Right hindlimb (tissue), 1 donor: ENCODE measurements around the gene DTX3.
"Not testable (repeated sequence)": the region's sequence is repeated elsewhere in the genome, so short reads cannot be mapped to it uniquely, and the experiment has no call there.

Source experiments
- DNase-seq: peaks from one replicate; pipeline ENCODE4 v3.0.0-alpha.2; 2018

DTX3 gene

DNA sequence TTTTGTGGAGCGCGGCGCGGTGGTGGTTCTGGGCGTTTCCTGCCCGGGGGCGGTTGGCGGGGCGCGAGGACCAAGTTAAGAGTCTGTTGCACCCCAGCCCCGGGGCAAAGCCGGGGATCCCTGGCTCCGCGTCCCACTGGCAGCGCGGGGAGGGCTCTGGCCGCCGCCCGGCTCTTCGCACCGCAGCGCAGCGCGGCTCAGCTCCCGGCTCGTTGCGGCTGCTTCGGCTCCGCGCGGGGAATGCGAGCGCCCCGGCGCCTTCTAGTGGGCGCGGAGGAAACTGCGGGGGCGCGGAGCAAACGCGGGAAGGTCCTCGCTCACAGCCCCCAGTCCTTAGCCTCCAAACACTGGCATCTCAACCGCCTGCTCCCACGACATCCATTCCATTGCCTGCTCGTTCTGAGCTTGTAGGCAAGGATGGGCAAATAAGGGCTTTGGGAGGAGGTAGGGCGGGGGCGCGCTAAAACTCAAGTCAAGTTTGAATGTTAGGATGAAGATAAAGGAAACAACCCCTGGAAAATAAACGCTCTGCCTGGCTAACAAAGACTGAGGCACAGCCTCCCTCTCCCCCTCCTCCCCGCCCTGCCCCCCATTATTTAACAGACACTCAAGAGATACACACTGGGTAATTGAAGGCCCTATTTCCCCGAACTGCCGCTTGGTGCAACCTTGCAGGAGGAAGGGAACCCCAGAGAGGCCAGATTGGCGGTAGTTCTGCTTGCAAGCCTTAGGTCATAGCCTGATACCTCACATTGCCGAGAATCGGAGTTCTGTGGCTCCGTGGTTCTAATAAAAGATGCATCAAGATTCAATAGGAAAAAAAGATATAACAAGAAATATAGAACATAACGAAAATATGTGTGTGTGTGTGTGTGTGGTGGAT is 28.6 kb downstream of the DTX3 start, which contains the start of gene B4GALNT1:
B4GALNT1 (minus strand) TSS at position 244 of the 883 bp plus-strand sequence. CDS start 1,069 bp downstream, outside the sequence.
- DNase-seq = peak; percentile 64

DNA sequence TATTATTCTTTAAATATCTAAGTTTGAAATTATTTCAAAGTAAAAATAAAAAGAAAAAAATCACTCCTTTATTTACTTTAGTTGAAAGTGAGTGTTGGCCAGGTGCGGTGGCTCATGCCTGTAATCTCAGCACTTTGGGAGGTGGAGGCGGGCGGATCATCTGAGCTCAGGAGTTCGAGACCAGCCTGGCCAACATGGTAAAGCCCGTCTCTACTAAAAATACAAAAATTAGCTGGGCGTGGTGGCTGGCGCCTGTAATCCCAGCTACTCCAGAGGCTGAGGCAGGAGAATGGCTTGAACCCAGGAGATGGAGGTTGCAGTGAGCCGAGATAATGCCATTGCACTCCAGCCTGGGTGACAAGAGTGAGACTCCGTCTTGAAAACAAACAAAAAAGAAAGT is 32.1 kb downstream of the DTX3 start:
- not testable (repeated sequence) for DNase-seq

DNA sequence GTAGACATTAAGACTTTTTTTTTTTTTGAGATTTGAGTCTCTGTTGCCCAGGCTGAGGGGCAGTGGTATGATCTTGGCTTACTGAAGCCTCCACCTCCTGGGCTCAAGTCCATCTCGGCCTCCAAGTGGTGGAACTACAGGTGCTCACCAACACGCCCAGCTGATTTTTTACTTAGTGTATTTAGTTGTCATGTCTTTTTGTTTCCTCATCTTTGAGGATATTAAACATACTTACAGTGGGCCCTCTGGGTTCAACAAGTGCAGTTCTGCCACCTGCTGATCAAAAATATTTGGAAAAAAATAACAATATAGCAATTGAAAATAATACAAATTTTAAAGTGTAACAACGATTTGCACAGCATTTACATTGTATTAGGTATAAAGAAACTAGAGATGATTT is 32.7 kb downstream of the DTX3 start:
- DNase-seq = no peak

DNA sequence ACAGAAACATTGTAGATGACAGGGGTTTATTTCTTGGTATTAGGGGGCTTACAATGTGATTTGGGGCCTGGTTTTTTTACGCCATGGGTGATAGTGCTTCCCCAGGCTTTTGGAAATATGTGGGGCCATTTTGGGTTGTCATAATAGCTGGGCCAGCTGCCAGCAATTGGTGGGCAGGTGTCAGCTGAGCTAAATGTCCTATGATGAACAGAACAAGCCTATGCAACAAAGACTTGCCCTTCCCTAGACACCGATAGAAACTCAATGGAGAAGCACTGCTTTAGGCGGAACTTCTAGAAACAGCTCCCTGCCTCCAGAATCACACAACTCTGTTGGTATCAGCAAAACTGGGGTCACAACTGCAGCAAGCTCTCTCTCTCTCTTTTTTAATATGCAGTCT is 33.5 kb downstream of the DTX3 start:
- no peak for DNase-seq

DNA sequence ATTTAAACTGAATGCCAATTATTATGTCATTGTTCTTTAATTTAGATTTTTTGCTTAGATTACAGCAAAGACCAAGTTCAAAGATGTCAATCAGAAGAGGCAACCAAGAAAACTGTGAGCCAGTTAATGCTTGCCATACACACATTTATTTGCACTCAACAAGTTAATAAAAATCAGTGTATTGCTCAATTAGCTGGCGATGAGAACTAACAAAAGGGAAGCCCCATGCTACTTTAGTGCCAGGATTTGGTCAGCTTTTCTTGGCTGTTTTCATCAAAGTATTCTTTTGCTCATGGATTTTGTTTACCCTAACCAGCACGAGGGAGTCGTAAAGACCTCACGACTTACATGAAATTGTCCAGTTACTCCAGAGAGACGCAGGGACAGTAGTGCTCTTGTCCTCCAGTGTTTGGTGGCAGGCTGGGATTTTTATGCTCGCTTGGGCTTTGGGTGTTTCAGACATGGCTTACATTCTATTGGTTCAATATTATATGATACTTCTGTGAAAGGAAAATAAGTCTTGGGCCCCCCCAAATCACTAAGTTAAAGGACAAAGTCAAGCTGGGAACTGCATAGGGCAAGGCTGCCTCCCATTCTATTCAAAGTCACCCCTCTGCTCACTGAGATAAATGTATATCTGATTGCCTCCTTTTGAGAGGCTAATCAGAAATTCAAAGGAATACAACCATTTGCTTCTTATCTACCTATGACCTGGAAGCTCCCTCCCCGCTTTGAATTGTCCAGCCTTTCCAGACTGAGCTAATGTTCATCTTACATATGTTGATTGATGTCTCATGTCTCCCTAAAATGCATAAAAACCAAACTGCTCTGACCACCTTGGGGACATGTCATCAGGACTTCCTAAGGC is 35.8 kb downstream of the DTX3 start:
- no peak for DNase-seq

DNA sequence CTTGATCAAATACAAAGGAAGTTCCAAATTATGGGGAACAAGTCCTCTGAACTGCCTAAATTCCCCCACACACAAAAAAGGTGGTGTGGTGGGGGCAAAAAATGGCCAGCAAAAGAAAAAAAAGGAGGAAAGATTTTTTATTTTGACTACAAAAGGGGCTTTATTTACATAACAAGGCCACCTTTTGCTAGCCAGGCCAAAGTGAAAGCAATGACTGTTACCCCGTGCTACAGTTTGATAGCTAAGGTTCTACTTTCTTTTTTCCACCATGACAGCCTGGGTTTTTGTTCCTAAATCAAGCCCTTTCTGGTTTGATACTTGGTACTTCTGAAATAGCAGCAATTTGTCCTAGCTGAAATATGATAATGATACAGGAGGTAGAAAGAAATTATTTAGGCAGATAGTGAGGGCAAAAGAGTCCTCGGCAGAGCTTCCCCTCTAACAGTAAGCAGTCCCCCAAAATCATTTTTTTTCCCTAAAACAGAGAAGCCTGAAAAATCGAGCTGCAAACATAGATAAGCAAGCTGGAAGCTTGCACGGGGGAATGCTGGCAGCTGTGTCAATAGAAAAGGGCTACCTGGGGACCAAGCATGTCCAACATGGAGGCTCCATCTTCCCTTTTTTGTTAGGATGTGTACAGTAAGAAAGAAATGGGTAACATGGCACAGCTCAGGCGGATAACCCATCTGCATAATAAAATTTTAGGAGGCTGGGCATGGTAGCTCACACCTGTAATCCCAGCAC is 37.2 kb downstream of the DTX3 start:
- DNase-seq = no peak

DNA sequence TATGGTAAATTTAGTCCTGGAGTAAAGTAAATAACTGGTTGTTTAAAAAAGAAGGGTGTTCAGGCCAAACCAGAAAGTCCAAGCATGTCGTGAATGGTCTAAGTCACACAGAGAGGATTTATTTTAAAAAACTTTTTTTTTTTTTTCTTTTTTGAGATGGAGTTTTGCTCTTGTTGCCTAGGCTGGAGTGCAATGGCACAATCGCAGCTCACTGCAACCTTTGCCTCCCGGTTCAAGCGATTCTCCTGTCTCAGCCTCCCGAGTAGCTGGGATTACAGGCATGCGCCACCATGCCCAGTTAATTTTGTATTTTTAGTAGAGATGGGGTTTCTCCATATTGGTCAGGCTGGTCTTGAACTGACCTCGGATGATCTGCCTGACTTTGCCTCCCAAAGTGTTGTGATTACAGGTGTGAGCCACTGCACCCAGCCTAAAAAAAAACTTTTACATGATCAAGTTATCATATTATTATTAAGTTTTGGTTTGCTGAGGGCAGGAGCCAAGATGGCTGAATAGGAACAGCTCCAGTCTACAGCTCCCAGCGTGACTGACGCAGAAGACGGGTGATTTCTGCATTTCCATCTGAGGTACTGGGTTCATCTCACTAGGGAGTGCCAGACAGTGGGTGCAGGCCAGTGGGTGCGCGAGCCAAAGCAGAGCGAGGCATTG is 41.5 kb downstream of the DTX3 start:
- not testable (repeated sequence) for DNase-seq

DNA sequence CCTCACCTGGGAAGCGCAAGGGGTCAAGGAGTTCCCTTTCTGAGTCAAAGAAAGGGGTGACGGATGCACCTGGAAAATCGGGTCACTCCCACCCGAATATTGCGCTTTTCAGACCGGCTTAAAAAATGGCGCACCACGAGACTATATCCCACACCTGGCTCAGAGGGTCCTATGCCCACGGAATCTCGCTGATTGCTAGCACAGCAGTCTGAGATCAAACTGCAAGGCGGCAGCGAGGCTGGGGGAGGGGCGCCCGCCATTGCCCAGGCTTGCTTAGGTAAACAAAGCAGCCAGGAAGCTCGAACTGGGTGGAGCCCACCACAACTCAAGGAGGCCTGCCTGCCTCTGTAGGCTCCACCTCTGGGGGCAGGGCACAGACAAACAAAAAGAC is 42.0 kb downstream of the DTX3 start:
- DNase-seq = not testable (repeated sequence)

DNA sequence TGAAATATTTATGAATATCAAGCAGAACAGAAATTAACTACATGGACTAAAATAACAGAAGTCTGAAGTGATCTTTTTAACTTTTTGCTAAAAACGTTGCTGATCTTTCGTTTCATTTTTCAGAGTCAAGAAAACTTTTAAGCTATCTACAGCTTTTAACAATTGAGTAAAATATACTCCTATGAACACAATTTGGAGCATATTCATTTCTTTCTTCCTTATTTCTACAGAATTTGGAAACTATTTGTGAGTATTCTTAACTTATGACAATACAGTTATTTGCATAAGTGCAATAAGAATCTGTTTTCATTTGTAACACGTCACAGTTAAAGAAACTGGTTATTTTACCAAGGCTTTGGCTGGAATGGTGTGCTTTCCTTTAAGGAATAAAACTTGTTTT is 49.4 kb downstream of the DTX3 start:
- DNase-seq = no peak

DNA sequence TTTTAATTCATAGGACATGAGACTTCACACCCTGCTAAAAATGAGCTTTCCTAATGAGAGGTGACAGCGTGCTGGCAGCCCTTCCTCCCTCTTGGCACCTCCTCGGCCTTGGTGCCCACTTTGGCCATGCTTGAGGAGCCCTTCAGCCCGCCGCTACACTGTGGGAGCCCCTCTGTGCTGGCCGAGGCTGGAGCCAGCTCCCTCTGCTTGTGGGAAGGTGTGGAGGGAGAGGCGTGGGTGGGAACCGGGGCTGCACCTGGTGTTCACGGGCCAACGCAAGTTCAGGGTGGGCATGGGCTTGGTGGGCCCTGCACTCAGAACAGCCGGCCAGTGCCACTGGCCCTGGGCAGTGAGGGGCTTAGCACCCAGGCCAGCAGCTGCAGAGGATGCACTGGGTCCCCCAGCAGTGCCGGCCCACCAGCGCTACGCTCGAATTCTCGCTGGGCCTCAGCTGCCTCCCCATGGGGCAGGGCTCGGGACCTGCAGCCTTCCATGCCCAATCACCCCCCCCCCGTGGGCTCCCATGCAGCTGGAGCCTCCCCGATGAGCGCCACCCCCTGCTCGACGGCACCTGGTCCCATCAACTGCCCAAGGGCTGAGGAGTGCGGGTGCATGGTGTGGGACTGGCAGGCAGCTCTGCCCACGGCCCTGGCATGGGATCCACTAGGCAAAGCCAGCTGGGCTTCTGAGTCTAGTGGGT is 51.1 kb downstream of the DTX3 start:
- no peak for DNase-seq

DNA sequence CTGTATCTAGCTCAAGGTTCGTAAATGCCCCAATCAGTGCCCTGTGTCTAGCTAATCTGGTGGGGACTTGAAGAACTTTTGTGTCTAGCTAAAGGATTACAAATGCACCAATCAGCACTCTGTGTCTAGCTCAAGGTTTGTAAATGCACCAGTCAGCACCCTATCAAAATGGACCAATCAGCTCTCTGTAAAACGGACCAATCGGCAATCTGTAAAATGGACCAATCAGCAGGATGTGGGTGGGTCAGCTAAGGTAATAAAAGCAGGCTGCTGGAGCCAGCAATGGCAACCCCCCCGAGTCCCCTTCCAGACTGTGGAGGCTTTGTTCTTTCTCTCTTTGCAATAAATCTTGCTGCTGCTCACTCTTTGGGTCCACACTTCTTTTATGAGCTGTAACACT is 51.8 kb downstream of the DTX3 start:
- DNase-seq = not testable (repeated sequence)

DNA sequence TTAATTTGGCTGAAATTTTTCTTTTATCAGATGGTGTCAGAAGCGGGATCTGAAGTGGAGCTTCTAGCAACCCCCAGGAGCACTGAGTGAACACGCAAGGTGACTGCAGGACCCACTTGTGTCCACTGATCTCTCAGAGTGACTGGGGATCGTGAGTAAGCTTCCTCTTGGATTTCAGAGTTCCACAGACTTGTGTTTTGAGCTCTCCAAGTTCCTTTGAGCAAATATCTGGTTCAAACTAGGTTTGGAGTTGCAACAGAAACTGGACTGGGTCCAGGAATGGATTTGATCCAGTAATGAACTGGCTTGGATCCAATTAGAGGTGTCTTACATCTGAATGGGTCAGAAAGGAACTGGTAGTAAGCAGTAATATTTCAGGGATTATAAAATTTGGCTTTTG is 53.1 kb downstream of the DTX3 start:
- DNase-seq = no peak

DNA sequence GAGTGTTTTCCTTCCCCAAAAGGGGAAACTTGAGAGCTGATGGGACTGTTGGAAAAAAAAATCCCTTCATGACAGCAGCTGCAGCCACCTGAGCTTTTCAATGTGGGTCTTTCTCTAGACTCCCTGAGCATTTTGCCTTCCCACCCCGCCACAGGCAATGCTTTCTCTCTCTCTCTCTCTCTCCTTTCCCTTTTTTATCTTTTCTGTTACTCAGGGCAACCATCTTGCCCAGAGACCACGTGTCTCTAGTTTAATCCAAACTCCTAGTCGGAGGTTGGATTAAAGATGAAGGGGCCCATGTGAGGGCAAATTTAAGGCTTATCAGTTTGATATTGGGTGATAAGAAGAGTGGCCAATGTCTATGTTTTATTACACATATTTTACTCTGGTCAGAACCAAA is 54.3 kb downstream of the DTX3 start:
- DNase-seq = no peak
